Osteoblast (primary cell): ENCODE data around the gene LAGE3. TPM values are rescaled to one million over a fixed set of nuclear protein-coding genes. Genes with fewer than 3 reads are reported as not detected.

Source experiments
- DNase-seq: peaks from one replicate; pipeline ENCODE4 v3.0.0; 2011; ENCODE audit warnings: low spot score, mixed read lengths; ENCODE audit not compliant: insufficient read length; ENCODE audit errors: missing footprints
- H2AFZ ChIP-seq: 2 replicates; pipeline ENCODE4 v1.6.0; 2011; ENCODE audit warnings: mild to moderate bottlenecking, low read length
- H3K27ac ChIP-seq: 2 replicates; pipeline ENCODE4 v1.5.1; 2011; ENCODE audit warnings: mild to moderate bottlenecking, low read depth, low read length, moderate library complexity
- H3K27me3 ChIP-seq: 2 replicates; pipeline ENCODE4 v1.6.0; 2012; ENCODE audit warnings: mild to moderate bottlenecking, control low read depth, inconsistent platforms, low read length, moderate library complexity; ENCODE audit not compliant: insufficient read depth
- H3K36me3 ChIP-seq: 2 replicates; pipeline ENCODE4 v1.5.1; 2011; ENCODE audit warnings: mild to moderate bottlenecking, low read length, control low read depth, moderate library complexity; ENCODE audit not compliant: insufficient read depth
- H3K4me1 ChIP-seq: 2 replicates; pipeline ENCODE4 v1.5.1; 2011; ENCODE audit warnings: mild to moderate bottlenecking, low read length, control low read depth, moderate library complexity; ENCODE audit not compliant: insufficient read depth
- H3K4me2 ChIP-seq: 2 replicates; pipeline ENCODE4 v1.6.0; 2011; ENCODE audit warnings: mild to moderate bottlenecking, low read length; ENCODE audit not compliant: insufficient read depth
- H3K4me3 ChIP-seq: fragments of 200-600 bp; sonication (generic); 3 replicates; pipeline ENCODE4 v1.5.1; 2012; ENCODE audit warnings: mild to moderate bottlenecking, low read length, inconsistent platforms; ENCODE audit not compliant: insufficient read depth
- H3K79me2 ChIP-seq: 2 replicates; pipeline ENCODE4 v1.6.0; 2012; ENCODE audit warnings: mild to moderate bottlenecking, low read length, control low read depth, inconsistent platforms; ENCODE audit not compliant: insufficient read depth
- H3K9me3 ChIP-seq: 2 replicates; pipeline ENCODE4 v1.5.1; 2011; ENCODE audit warnings: low read depth, low read length, control low read depth
- H4K20me1 ChIP-seq: 2 replicates; pipeline ENCODE4 v1.6.0; 2012; ENCODE audit warnings: mild to moderate bottlenecking, low read length, control low read depth; ENCODE audit not compliant: insufficient read depth
- total RNA-seq: library from RNA; depleted of rRNA; stranded (reverse); fragments of >200 nt; gene quantifications from 2 replicates; pipeline ENCODE4 v1.2.3, GENCODE V29; 2012
- TF ChIP-seq, protein P1 (sequence below): IDR thresholded peaks from 2 replicates; pipeline ENCODE4 v1.5.1; 2011; ENCODE audit warnings: mild to moderate bottlenecking, low read depth, low read length, moderate library complexity; ENCODE audit errors: extremely low read depth

LAGE3 gene
- total RNA-seq, 1 donor = 21.7 TPM

DNA sequence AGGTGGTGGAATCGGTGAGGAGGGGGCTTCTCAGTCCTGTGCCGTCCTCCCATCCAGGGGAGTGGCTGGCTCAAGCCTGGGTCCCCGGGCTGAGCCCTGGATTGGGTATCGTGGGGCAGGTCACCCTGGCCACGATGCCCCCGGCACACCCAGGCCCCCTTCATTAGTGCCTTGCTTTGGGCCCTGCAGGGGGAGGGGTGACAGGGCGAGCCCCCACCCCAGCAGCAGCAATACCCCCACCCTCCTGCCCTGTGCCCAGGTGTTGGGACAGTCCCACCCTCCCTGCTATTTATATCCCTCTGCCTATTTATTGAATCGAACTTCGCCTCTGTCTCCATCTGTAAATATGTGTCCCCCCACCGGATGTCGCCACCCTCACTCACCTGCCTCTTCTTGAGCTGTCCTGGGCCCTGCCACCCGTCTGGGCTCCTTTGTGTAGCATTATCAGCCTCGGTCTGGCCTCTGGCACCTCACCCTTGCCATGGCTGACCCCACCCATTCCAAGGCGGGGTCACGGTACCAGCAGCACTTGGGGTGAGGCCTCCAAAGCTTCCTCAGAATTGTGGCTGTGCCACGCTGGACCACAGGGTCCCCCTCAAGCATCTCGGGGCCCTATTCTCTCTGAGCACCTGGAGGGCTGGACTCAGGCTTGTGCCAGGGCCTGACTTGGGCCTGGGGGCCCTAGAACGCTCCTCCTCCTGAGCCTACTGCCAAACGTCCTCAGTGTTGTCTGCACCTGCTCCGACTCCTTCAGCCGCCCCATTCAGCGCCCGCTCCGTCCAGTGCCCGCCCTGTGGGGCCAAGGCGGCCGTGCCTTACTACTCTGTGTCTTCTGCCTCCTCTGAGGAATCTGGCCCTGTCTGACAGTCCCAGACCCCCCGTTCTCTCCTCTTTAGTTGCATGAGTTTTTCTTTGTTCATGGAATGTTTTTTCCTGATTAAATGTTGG is 6.1 kb downstream of the LAGE3 start:
- H3K9me3 ChIP-seq = no peaks in the 10 kb centered on the region
- H3K79me2 ChIP-seq = no peaks in the 10 kb centered on the region
- H3K27ac ChIP-seq = no peak overlapping the region
- DNase-seq = peak; percentile 73
- H2AFZ ChIP-seq = no peak overlapping the region
- TF ChIP-seq, protein P1, sequence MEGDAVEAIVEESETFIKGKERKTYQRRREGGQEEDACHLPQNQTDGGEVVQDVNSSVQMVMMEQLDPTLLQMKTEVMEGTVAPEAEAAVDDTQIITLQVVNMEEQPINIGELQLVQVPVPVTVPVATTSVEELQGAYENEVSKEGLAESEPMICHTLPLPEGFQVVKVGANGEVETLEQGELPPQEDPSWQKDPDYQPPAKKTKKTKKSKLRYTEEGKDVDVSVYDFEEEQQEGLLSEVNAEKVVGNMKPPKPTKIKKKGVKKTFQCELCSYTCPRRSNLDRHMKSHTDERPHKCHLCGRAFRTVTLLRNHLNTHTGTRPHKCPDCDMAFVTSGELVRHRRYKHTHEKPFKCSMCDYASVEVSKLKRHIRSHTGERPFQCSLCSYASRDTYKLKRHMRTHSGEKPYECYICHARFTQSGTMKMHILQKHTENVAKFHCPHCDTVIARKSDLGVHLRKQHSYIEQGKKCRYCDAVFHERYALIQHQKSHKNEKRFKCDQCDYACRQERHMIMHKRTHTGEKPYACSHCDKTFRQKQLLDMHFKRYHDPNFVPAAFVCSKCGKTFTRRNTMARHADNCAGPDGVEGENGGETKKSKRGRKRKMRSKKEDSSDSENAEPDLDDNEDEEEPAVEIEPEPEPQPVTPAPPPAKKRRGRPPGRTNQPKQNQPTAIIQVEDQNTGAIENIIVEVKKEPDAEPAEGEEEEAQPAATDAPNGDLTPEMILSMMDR = no peak
- H3K27me3 ChIP-seq = no peaks in the 10 kb centered on the region
- no peaks in the 10 kb centered on the region for H3K4me1 ChIP-seq
- peaks cover 3% of the 10 kb centered on the region for H4K20me1 ChIP-seq
- H3K4me2 ChIP-seq = no peak overlapping the region
- peaks cover 11% of the 10 kb centered on the region for H3K36me3 ChIP-seq
- no peak overlapping the region for H3K4me3 ChIP-seq

DNA sequence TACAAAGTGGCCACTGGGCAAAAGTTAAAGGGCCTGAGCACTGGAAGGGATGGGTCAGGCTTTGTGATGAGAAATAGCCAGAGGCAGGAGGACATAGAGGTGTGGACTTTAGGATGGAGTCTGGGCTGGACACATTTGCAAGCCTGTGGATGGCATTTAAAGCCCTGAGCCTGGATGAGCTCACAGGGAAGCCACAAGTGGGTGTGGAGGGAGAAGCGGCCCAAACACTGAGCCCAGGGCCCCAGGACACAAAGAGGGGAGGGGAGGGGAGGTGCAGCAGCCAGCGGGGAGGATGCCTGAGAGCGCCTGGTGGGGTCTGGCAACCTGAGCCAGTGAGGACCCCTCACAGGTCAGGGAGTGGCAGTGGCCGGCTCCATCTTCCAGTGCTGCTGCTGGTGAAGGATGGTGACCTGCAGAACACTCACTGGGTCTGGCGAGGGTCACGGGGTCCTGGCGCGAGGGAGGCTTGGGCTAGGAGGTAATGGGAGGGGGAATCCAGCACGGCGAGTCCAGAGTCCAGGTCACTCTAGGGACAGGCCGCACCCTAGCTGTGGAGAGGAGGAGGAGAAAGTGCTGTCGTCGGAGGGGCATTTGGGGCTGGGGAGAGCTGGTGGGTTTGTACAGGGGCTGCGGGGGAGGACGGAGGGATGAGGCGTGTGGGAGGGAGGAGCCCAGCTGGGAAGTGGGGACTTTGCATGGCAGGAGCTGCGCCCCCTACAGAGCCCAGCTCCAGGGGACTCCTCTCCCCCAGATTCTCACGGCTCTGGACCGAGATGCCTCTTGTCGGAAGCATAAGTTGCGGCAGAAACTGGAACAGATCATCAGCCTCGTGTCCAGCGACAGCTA is 7.0 kb downstream of the LAGE3 start:
- H3K79me2 ChIP-seq = no peaks in the 10 kb centered on the region
- no peak overlapping the region for H3K4me3 ChIP-seq
- H3K27me3 ChIP-seq = no peaks in the 10 kb centered on the region
- H4K20me1 ChIP-seq = peaks cover 3% of the 10 kb centered on the region
- TF ChIP-seq, protein P1 = no peak
- DNase-seq = peak; percentile 70
- no peak overlapping the region for H3K27ac ChIP-seq
- H2AFZ ChIP-seq = no peak overlapping the region
- no peaks in the 10 kb centered on the region for H3K9me3 ChIP-seq
- peaks cover 12% of the 10 kb centered on the region for H3K36me3 ChIP-seq
- no peaks in the 10 kb centered on the region for H3K4me1 ChIP-seq
- no peak overlapping the region for H3K4me2 ChIP-seq

DNA sequence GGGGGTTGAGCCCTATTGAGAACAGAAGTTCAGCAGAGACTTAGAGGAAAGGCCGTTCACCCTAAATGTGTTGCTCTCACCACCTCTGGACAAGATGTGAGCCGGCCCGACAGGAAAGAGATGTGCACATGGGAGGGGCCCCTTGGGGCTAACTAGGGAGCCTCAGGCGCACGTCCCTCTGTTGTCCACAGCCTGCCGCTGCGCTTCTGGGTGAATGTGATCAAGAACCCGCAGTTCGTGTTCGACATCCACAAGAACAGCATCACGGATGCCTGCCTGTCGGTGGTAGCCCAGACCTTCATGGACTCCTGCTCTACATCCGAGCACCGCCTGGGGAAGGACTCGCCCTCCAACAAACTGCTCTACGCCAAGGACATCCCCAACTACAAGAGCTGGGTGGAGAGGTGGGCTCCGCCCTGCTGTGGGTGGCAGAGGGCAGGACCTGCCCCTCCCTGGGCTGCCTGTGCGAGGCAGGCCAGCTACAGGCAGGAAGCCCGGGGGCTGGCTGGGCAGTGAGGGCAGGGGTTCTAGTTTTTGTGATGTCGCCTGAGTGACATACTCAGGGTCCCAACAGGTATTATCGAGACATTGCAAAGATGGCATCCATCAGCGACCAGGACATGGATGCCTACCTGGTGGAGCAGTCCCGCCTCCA is 8.0 kb downstream of the LAGE3 start:
- peak; percentile 76 for DNase-seq
- TF ChIP-seq, protein P1 = no peak
- Histone ChIP-seq H3K4me3 (no peak overlapping the region), H3K36me3 (peaks cover 14% of the 10 kb centered on the region), H3K27ac (no peak overlapping the region), H3K79me2 (no peaks in the 10 kb centered on the region), H3K27me3 (no peaks in the 10 kb centered on the region), H3K4me2 (no peak overlapping the region), H2AFZ (no peak overlapping the region), H4K20me1 (peaks cover 3% of the 10 kb centered on the region), H3K4me1 (no peaks in the 10 kb centered on the region), H3K9me3 (no peaks in the 10 kb centered on the region)
